Astrocyte (in vitro differentiated cells and primary cell): ENCODE results near the gene RMND5B. TPM values are rescaled to one million over a fixed set of nuclear protein-coding genes. Genes with fewer than 3 reads are reported as not detected.

Experiments
- DNase-seq: peaks from one replicate; pipeline ENCODE4 v3.0.0-alpha.2; 2010; ENCODE audit warnings: low read depth
- FAIRE-seq: peaks from 2 replicates; lab custom pipeline; 2011; peaks lifted over from hg19 to GRCh38; lab: Jason Lieb, UNC
- H2AFZ ChIP-seq: 2 replicates; pipeline ENCODE4 v1.6.0; 2012; ENCODE audit warnings: low read depth, low read length, inconsistent platforms
- H3K27ac ChIP-seq: 2 replicates; pipeline ENCODE4 v1.5.1; 2011; ENCODE audit warnings: low read depth, low read length, inconsistent platforms
- H3K27me3 ChIP-seq: 2 replicates; pipeline ENCODE4 v1.6.0; 2011; ENCODE audit warnings: low read length, inconsistent platforms; ENCODE audit not compliant: insufficient read depth
- H3K36me3 ChIP-seq: 2 replicates; pipeline ENCODE4 v1.5.1; 2011; ENCODE audit warnings: low read length, inconsistent platforms; ENCODE audit not compliant: insufficient read depth
- H3K4me1 ChIP-seq: 2 replicates; pipeline ENCODE4 v1.5.1; 2011; ENCODE audit warnings: low read length, inconsistent platforms; ENCODE audit not compliant: insufficient read depth
- H3K4me2 ChIP-seq: 2 replicates; pipeline ENCODE4 v1.6.0; 2012; ENCODE audit warnings: low read length, inconsistent platforms
- H3K4me3 ChIP-seq: 2 replicates; pipeline ENCODE4 v1.5.1; 2011; ENCODE audit warnings: low read depth, mild to moderate bottlenecking, low read length, inconsistent platforms; ENCODE audit not compliant: insufficient read depth
- H3K79me2 ChIP-seq: 2 replicates; pipeline ENCODE4 v1.6.0; 2012; ENCODE audit warnings: mild to moderate bottlenecking, low read length, inconsistent platforms; ENCODE audit not compliant: insufficient read depth
- H3K9ac ChIP-seq: 2 replicates; pipeline ENCODE4 v1.6.0; 2012; ENCODE audit warnings: mild to moderate bottlenecking, low read length, inconsistent platforms
- H3K9me3 ChIP-seq: 2 replicates; pipeline ENCODE4 v1.5.1; 2012; ENCODE audit warnings: low read depth, mild to moderate bottlenecking, low read length, inconsistent platforms; ENCODE audit not compliant: insufficient read depth
- H4K20me1 ChIP-seq: 2 replicates; pipeline ENCODE4 v1.6.0; 2012; ENCODE audit warnings: low read length, inconsistent platforms; ENCODE audit not compliant: insufficient read depth
- H3K27ac Mint-ChIP-seq: one replicate; pipeline ENCODE4 v1.8.0; 2021; ENCODE audit warnings: mild to moderate bottlenecking, mixed read lengths; ENCODE audit not compliant: unreplicated experiment
- H3K27me3 Mint-ChIP-seq: one replicate; pipeline ENCODE4 v1.8.0; 2021; ENCODE audit warnings: low read depth, mixed read lengths; ENCODE audit not compliant: unreplicated experiment
- H3K36me3 Mint-ChIP-seq: one replicate; pipeline ENCODE4 v1.8.0; 2021; ENCODE audit warnings: low read depth, mixed read lengths; ENCODE audit not compliant: unreplicated experiment
- H3K4me1 Mint-ChIP-seq: one replicate; pipeline ENCODE4 v1.8.0; 2021; ENCODE audit warnings: low read depth, mixed read lengths; ENCODE audit not compliant: unreplicated experiment
- H3K4me3 Mint-ChIP-seq: one replicate; pipeline ENCODE4 v1.8.0; 2021; ENCODE audit warnings: mild to moderate bottlenecking, moderate library complexity, mixed read lengths; ENCODE audit not compliant: unreplicated experiment
- H3K9me3 Mint-ChIP-seq: one replicate; pipeline ENCODE4 v1.8.0; 2021; ENCODE audit warnings: mild to moderate bottlenecking, mixed read lengths; ENCODE audit not compliant: unreplicated experiment
- CTCF ChIP-seq: IDR thresholded peaks from 2 replicates; pipeline ENCODE4 v1.5.1; 2011; ENCODE audit warnings: low read depth, mild to moderate bottlenecking, inconsistent platforms, low read length, moderate library complexity; ENCODE audit not compliant: insufficient read depth
- EZH2 ChIP-seq: IDR thresholded peaks from 2 replicates; pipeline ENCODE4 v1.6.1; 2012; ENCODE audit warnings: mild to moderate bottlenecking, low read length, inconsistent platforms; ENCODE audit not compliant: insufficient read depth
- total RNA-seq: library from RNA; stranded (reverse); gene quantifications from 2 replicates; pipeline ENCODE4 v1.2.1, GENCODE V29; 2021

RMND5B gene
- total RNA-seq, 1 donor from 2014 or later, result 14.3 TPM

- no peak overlapping the region for H3K27ac Mint-ChIP-seq
- Histone ChIP-seq H3K36me3 (no peaks in the 10 kb centered on the region), H3K79me2 (no peaks in the 10 kb centered on the region), H3K4me1 (no peaks in the 10 kb centered on the region), H3K27me3 (peaks cover 1% of the 10 kb centered on the region), H3K27ac (no peak overlapping the region), H3K9me3 (no peaks in the 10 kb centered on the region), H3K9ac (no peak overlapping the region), H2AFZ (no peak overlapping the region), H3K4me2 (no peak overlapping the region), H4K20me1 (no peaks in the 10 kb centered on the region), H3K4me3 (no peak overlapping the region)
- no peak for TF ChIP-seq CTCF
- no peak for TF ChIP-seq EZH2
- FAIRE-seq (no peak), DNase-seq (no peak)
- H3K4me1 Mint-ChIP-seq, result peaks cover 1% of the 10 kb centered on the region
- H3K9me3 Mint-ChIP-seq, result no peaks in the 10 kb centered on the region
- H3K27me3 Mint-ChIP-seq, result peaks cover 4% of the 10 kb centered on the region
- no peak overlapping the region for H3K4me3 Mint-ChIP-seq
- no peaks in the 10 kb centered on the region for H3K36me3 Mint-ChIP-seq
Measured at GRCh38 chr5:178122346-178122745, 8.5 kb upstream of the RMND5B start.

- Mint-ChIP-seq H3K9me3 (no peaks in the 10 kb centered on the region), H3K27ac (no peak overlapping the region), H3K4me1 (peaks cover 1% of the 10 kb centered on the region), H3K4me3 (no peak overlapping the region), H3K27me3 (peaks cover 4% of the 10 kb centered on the region), H3K36me3 (no peaks in the 10 kb centered on the region)
- no peaks in the 10 kb centered on the region for H4K20me1 ChIP-seq
- TF ChIP-seq EZH2 (no peak), CTCF (no peak)
- no peak overlapping the region for H3K27ac ChIP-seq
- FAIRE-seq (no peak), DNase-seq (no peak)
- no peak overlapping the region for H2AFZ ChIP-seq
- H3K9me3 ChIP-seq, result no peaks in the 10 kb centered on the region
- H3K79me2 ChIP-seq, result no peaks in the 10 kb centered on the region
- H3K9ac ChIP-seq, result no peak overlapping the region
- no peak overlapping the region for H3K4me3 ChIP-seq
- H3K36me3 ChIP-seq, result no peaks in the 10 kb centered on the region
- no peaks in the 10 kb centered on the region for H3K4me1 ChIP-seq
- no peaks in the 10 kb centered on the region for H3K27me3 ChIP-seq
- H3K4me2 ChIP-seq, result no peak overlapping the region
Measured at GRCh38 chr5:178123094-178123965, 7.5 kb upstream of the RMND5B start.
